HFF-Myc (cell line): ENCODE data around the gene OR6M1.

ENCODE experiments used
- DNase-seq: peaks from one replicate; pipeline ENCODE4 v3.0.0-alpha.2; 2011; ENCODE audit warnings: low read depth; ENCODE audit errors: extremely low read depth
- H3K4me3 ChIP-seq: replicated peaks from 2 replicates; pipeline ENCODE4 v1.5.1; 2011; ENCODE audit warnings: low read depth, mild to moderate bottlenecking, control low read depth, low read length
- CTCF ChIP-seq: IDR thresholded peaks from 2 replicates; pipeline ENCODE4 v1.5.1; 2012; ENCODE audit warnings: mild to moderate bottlenecking, low read depth, low read length, control low read depth; ENCODE audit errors: missing control alignments

The OR6M1 gene

GRCh38 chr11:123800036-123800435 is 6.1 kb downstream of the OR6M1 start:
- no peak overlapping the region for H3K4me3 ChIP-seq
- no peak for TF ChIP-seq CTCF
- DNase-seq, result no peak

GRCh38 chr11:123799438-123799837 is 6.7 kb downstream of the OR6M1 start:
- no peak for DNase-seq
- H3K4me3 ChIP-seq, result no peak overlapping the region
- no peak for TF ChIP-seq CTCF

- DNase-seq, result no peak
- TF ChIP-seq CTCF, result no peak
- H3K4me3 ChIP-seq, result no peak overlapping the region
Observed at GRCh38 chr11:123798513-123799252, 7.5 kb downstream of the OR6M1 start.

GRCh38 chr11:123798079-123798478 is 8.1 kb downstream of the OR6M1 start:
- no peak for DNase-seq
- TF ChIP-seq CTCF, result no peak
- no peak overlapping the region for H3K4me3 ChIP-seq

- DNase-seq, result no peak
- TF ChIP-seq CTCF, result no peak
- H3K4me3 ChIP-seq, result no peak overlapping the region
Observed at GRCh38 chr11:123797541-123797940, 8.6 kb downstream of the OR6M1 start.

- TF ChIP-seq CTCF, result no peak
- no peak overlapping the region for H3K4me3 ChIP-seq
- DNase-seq, result no peak
Observed at GRCh38 chr11:123797114-123797513, 9.0 kb downstream of the OR6M1 start.

GRCh38 chr11:123796226-123796625 is 9.9 kb downstream of the OR6M1 start:
- DNase-seq, result no peak
- no peak for TF ChIP-seq CTCF
- no peak overlapping the region for H3K4me3 ChIP-seq
